ENCODE measurements around the gene MET. TPM values are rescaled to one million over a fixed set of nuclear protein-coding genes. Genes with fewer than 3 reads are reported as not detected.

The MET gene
- total RNA-seq, 1 experiment from 2014 or later: 200 TPM

DNA sequence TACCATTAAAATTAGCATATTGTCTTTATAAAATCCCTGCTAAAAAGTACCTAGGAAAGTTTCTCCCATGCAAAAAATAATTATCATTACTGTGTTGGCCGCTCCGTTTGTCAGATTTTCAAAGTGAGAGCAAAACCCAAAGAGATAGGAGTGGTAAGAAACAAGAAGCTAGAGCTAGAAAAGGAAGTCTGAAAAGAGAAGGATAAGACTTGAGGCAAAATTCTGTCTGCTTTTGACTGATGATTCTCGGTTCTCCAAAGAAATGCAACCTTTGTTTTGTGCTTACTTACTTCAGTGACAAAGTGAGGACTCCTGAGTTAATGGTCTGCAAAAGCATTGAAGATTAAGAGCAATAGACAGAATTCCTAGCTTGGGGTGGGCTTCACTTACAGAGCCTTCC is 157.0 kb downstream of the MET start:
- ChIA-PET POLR2A (no interaction called here), RAD21 (ENCODE audit: low non-redundant PET in 1 of 2, low total read pairs in 2 of 2, uncharacterized antibody in 2 of 2, unreplicated experiment in 2 of 2) (no interaction called here), CTCF (interaction anchor here (1.1 kb wide), 1 partner anchor 29 kb away, joined by 3 read pairs; no protein-coding TSS in a partner anchor)
- no peaks in the 10 kb centered on the region for H3K4me1 ChIP-seq (ENCODE audit: control insufficient read depth in 1 of 2, insufficient read depth in 2 of 2, low read length in 2 of 2)
- no TSS peak for BruUV-seq (replicated peaks)
- no peak overlapping the region for H3K4me2 ChIP-seq (ENCODE audit: low read length)
- H3K27me3 ChIP-seq (ENCODE audit: insufficient read depth, low read length): no peaks in the 10 kb centered on the region
- H3K9me2 ChIP-seq (ENCODE audit: insufficient read depth): no peaks in the 10 kb centered on the region
- ATAC-seq (no peak), DNase-seq (ENCODE audit: low read depth, low spot score) (no peak)
- no peak overlapping the region for H3K27ac ChIP-seq (ENCODE audit: low read depth, low read length)
- H2AFZ ChIP-seq (ENCODE audit: low read depth, low read length, poor library complexity, severe bottlenecking): peak overlapping the region; percentile 2
- H3K36me3 ChIP-seq (ENCODE audit: control insufficient read depth in 1 of 2, insufficient read depth in 2 of 2, low read length in 2 of 2): no peaks in the 10 kb centered on the region
- intact Hi-C loops (cut with micrococcal nuclease): loop anchor here (2.0 kb wide), 1 partner anchor 290 kb away; no protein-coding TSS in a partner anchor
- TF ChIP-seq, protein P1, sequence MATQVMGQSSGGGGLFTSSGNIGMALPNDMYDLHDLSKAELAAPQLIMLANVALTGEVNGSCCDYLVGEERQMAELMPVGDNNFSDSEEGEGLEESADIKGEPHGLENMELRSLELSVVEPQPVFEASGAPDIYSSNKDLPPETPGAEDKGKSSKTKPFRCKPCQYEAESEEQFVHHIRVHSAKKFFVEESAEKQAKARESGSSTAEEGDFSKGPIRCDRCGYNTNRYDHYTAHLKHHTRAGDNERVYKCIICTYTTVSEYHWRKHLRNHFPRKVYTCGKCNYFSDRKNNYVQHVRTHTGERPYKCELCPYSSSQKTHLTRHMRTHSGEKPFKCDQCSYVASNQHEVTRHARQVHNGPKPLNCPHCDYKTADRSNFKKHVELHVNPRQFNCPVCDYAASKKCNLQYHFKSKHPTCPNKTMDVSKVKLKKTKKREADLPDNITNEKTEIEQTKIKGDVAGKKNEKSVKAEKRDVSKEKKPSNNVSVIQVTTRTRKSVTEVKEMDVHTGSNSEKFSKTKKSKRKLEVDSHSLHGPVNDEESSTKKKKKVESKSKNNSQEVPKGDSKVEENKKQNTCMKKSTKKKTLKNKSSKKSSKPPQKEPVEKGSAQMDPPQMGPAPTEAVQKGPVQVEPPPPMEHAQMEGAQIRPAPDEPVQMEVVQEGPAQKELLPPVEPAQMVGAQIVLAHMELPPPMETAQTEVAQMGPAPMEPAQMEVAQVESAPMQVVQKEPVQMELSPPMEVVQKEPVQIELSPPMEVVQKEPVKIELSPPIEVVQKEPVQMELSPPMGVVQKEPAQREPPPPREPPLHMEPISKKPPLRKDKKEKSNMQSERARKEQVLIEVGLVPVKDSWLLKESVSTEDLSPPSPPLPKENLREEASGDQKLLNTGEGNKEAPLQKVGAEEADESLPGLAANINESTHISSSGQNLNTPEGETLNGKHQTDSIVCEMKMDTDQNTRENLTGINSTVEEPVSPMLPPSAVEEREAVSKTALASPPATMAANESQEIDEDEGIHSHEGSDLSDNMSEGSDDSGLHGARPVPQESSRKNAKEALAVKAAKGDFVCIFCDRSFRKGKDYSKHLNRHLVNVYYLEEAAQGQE (IDR thresholded peaks at IDR 0.05; ENCODE audit: low read depth): no peak
- TF ChIP-seq POLR2AphosphoS5 (IDR thresholded peaks at IDR 0.05; ENCODE audit: low read depth, low read length) (no peak), ELF1 (IDR thresholded peaks at IDR 0.05; ENCODE audit: borderline replicate concordance, low read depth) (no peak), EZH2phosphoT487 (IDR thresholded peaks at IDR 0.05; ENCODE audit: borderline replicate concordance) (no peak), FOSL1 (IDR thresholded peaks at IDR 0.05; ENCODE audit: low read depth) (no peak), POLR2A (IDR thresholded peaks at IDR 0.05; ENCODE audit: borderline replicate concordance, extremely low read depth, insufficient read depth, insufficient read length) (no peak), CBX3 (IDR thresholded peaks at IDR 0.05; ENCODE audit: low read depth) (no peak)
- H3K9ac ChIP-seq (ENCODE audit: low read length): no peak overlapping the region
- no peaks in the 10 kb centered on the region for H4K20me1 ChIP-seq (ENCODE audit: insufficient read depth)
- H3K9me3 ChIP-seq (ENCODE audit: control insufficient read depth in 1 of 2, insufficient read depth in 1 of 2, low read depth in 1 of 2, low read length in 2 of 2): no peaks in the 10 kb centered on the region
- no peak overlapping the region for H3K4me3 ChIP-seq (replicated peaks in 1 of 2; ENCODE audit: low read depth in 1 of 2, low read length in 2 of 2)
- no peaks in the 10 kb centered on the region for H3K79me2 ChIP-seq (ENCODE audit: insufficient read depth, low read length)

DNA sequence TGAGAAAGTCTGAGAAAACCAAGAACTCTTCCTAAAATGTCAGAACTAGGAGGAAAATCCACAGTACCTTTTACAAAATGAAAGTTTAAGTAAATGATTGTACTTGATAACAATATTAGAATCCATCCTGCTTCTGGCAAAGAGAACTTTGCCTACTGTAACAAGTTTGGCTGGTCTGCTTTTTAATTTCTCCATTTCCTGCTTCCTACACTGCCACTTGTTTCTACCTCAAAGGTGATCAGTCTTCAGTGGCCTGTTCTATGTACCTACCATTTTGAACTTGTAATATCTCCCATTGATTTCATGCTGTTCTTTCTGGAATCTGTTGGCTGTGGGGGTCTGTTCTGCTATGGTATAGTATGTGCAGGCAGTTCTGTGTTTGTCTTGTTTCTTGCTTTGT is 157.5 kb downstream of the MET start:
- H4K20me1 ChIP-seq (ENCODE audit: insufficient read depth): no peaks in the 10 kb centered on the region
- H3K27ac ChIP-seq (ENCODE audit: low read depth, low read length): no peak overlapping the region
- no peak overlapping the region for H3K4me2 ChIP-seq (ENCODE audit: low read length)
- no peak for ATAC-seq
- no peaks in the 10 kb centered on the region for H3K27me3 ChIP-seq (ENCODE audit: insufficient read depth, low read length)
- H3K4me1 ChIP-seq (ENCODE audit: control insufficient read depth in 1 of 2, insufficient read depth in 2 of 2, low read length in 2 of 2): peaks cover 0 to 1% of the 10 kb centered on the region in 2 experiments; a peak in 2 of 4 replicates
- no TSS peak for BruUV-seq (replicated peaks)
- H3K4me3 ChIP-seq (replicated peaks in 1 of 2; ENCODE audit: low read depth in 1 of 2, low read length in 2 of 2): no peak overlapping the region
- intact Hi-C loops (cut with micrococcal nuclease): loop anchor here (2.0 kb wide), 1 partner anchor 289 kb away; no protein-coding TSS in a partner anchor
- no peaks in the 10 kb centered on the region for H3K79me2 ChIP-seq (ENCODE audit: insufficient read depth, low read length)
- H3K36me3 ChIP-seq (ENCODE audit: control insufficient read depth in 1 of 2, insufficient read depth in 2 of 2, low read length in 2 of 2): no peaks in the 10 kb centered on the region
- no peaks in the 10 kb centered on the region for H3K9me2 ChIP-seq (ENCODE audit: insufficient read depth)
- no peaks in the 10 kb centered on the region for H3K9me3 ChIP-seq (ENCODE audit: control insufficient read depth in 1 of 2, insufficient read depth in 1 of 2, low read depth in 1 of 2, low read length in 2 of 2)
- ChIA-PET POLR2A (no interaction called here), RAD21 (ENCODE audit: low non-redundant PET in 1 of 2, low total read pairs in 2 of 2, uncharacterized antibody in 2 of 2, unreplicated experiment in 2 of 2) (no interaction called here), CTCF (no interaction called here)
- H3K9ac ChIP-seq (ENCODE audit: low read length): no peak overlapping the region
- H2AFZ ChIP-seq (ENCODE audit: low read depth, low read length, poor library complexity, severe bottlenecking): peak overlapping the region; percentile 2
- no peak for DNase-seq (ENCODE audit: low read depth, low spot score)
- TF ChIP-seq, protein P2, sequence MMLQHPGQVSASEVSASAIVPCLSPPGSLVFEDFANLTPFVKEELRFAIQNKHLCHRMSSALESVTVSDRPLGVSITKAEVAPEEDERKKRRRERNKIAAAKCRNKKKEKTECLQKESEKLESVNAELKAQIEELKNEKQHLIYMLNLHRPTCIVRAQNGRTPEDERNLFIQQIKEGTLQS (IDR thresholded peaks at IDR 0.05): no peak
- TF ChIP-seq ZFX (IDR thresholded peaks at IDR 0.05) (no peak), YY1 (IDR thresholded peaks at IDR 0.05; ENCODE audit: extremely low read depth, insufficient replicate concordance, low read depth, low read length) (no peak), ELF1 (IDR thresholded peaks at IDR 0.05; ENCODE audit: borderline replicate concordance, low read depth) (no peak), EGR1 (IDR thresholded peaks at IDR 0.05; ENCODE audit: low read depth) (no peak), CBX3 (IDR thresholded peaks at IDR 0.05; ENCODE audit: low read depth) (no peak), EZH2 (IDR thresholded peaks at IDR 0.05) (no peak), EZH2phosphoT487 (IDR thresholded peaks at IDR 0.05; ENCODE audit: borderline replicate concordance) (no peak), POLR2A (IDR thresholded peaks at IDR 0.05; ENCODE audit: borderline replicate concordance, extremely low read depth, insufficient read depth, insufficient read length) (no peak)
- TF ChIP-seq, protein P3, sequence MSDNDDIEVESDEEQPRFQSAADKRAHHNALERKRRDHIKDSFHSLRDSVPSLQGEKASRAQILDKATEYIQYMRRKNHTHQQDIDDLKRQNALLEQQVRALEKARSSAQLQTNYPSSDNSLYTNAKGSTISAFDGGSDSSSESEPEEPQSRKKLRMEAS (IDR thresholded peaks at IDR 0.05): no peak
- TF ChIP-seq, protein P1 (IDR thresholded peaks at IDR 0.05; ENCODE audit: low read depth): no peak

Data from HCT116 (cell line).